HCT116 (cell line): ENCODE measurements around the gene AAMP. TPM values are rescaled to one million over a fixed set of nuclear protein-coding genes. Genes with fewer than 3 reads are reported as not detected.

Experiments used
- ATAC-seq: fragments of 200-7000 bp; cut with Tn5 transposase; 2 replicates; pipeline ENCODE4 v1.9.1; 2020; ENCODE audit warnings: mild to moderate bottlenecking, moderate library complexity
- BruUV-seq: library from RNA; stranded (reverse); fragments of 400-500 nt; replicated peaks from 2 replicates; lab custom pipeline; 2021; lab: Mats Ljungman, UMichigan
- CTCF ChIA-PET: fragments of 300-600 bp; sonication (Branson Sonifier 250); formaldehyde crosslinking; loops from one replicate; lab custom pipeline; 2021; ENCODE audit warnings: antibody characterized with exemption; lab: Charles Lee
- POLR2A ChIA-PET: fragments of 300-600, 350-600 bp; sonication (Branson Sonifier 250); formaldehyde crosslinking; loops from one replicate; lab custom pipeline; 2021; ENCODE audit warnings: antibody characterized with exemption; lab: Charles Lee
- RAD21 ChIA-PET, 2 experiments: fragments of 300-600 bp; sonication (Branson Sonifier 250); formaldehyde crosslinking; loops; one replicate each; lab custom pipeline; 2023; ENCODE audit warnings: low total read pairs in 2 of 2; ENCODE audit not compliant: uncharacterized antibody in 2 of 2, unreplicated experiment in 2 of 2, low non-redundant PET in 1 of 2; lab: Charles Lee
- DNase-seq: peaks from one replicate; pipeline ENCODE4 v3.0.0-alpha.2; 2010; ENCODE audit warnings: low read depth, low spot score
- H2AFZ ChIP-seq: fragments of 200-600 bp; shearing (Covaris generic), sonication (generic); 2 replicates; pipeline ENCODE4 v1.6.1; 2017; ENCODE audit warnings: low read depth, mixed run types, mixed read lengths, antibody characterized with exemption, low read length; ENCODE audit not compliant: poor library complexity, severe bottlenecking
- H3K27ac ChIP-seq: 2 replicates; pipeline ENCODE4 v1.5.1; 2012; ENCODE audit warnings: low read depth, low read length
- H3K27me3 ChIP-seq: fragments of 200-600 bp; sonication (generic); 2 replicates; pipeline ENCODE4 v1.6.1; 2016; ENCODE audit warnings: mixed run types, low read length, mixed read lengths; ENCODE audit not compliant: insufficient read depth
- H3K36me3 ChIP-seq, 2 experiments: fragments of 200-500 bp in 1 of 2; fragments of 200-600 bp in 1 of 2; sonication (Bioruptor generic) in 1 of 2; sonication (generic) in 1 of 2; 2 replicates each; pipeline versions ENCODE4 v1.5.1 to v1.6.1; 2014 to 2016; ENCODE audit warnings: low read length in 2 of 2, inconsistent platforms in 1 of 2, mixed read lengths in 1 of 2, mixed run types in 1 of 2; ENCODE audit not compliant: insufficient read depth in 2 of 2, control insufficient read depth in 1 of 2
- H3K4me1 ChIP-seq, 2 experiments: fragments of 200-600 bp in 1 of 2; sonication (generic) in 1 of 2; 2 replicates each; pipeline versions ENCODE4 v1.5.1 to v1.6.1; 2012 to 2017; ENCODE audit warnings: low read length in 2 of 2, inconsistent platforms in 1 of 2, mild to moderate bottlenecking in 1 of 2, mixed read lengths in 1 of 2, mixed run types in 1 of 2, moderate library complexity in 1 of 2; ENCODE audit not compliant: insufficient read depth in 2 of 2, control insufficient read depth in 1 of 2
- H3K4me2 ChIP-seq: fragments of 200-600 bp; sonication (generic); 2 replicates; pipeline ENCODE4 v1.6.1; 2017; ENCODE audit warnings: mixed run types, low read length, mixed read lengths
- H3K4me3 ChIP-seq, 2 experiments: fragments of 200-600 bp in 1 of 2; sonication (generic) in 1 of 2; replicated peaks in 1 of 2; 2 replicates each; pipeline ENCODE4 v1.5.1; 2011 to 2016; ENCODE audit warnings: low read length in 2 of 2, control low read depth in 1 of 2, low read depth in 1 of 2, mild to moderate bottlenecking in 1 of 2, mixed read lengths in 1 of 2, mixed run types in 1 of 2
- H3K79me2 ChIP-seq: fragments of 200-600 bp; sonication (generic); 2 replicates; pipeline ENCODE4 v1.6.1; 2017; ENCODE audit warnings: mild to moderate bottlenecking, mixed run types, low read length, moderate library complexity, mixed read lengths; ENCODE audit not compliant: insufficient read depth
- H3K9ac ChIP-seq: fragments of 200-600 bp; sonication (generic); 2 replicates; pipeline ENCODE4 v1.6.1; 2016; ENCODE audit warnings: low read length, mixed read lengths
- H3K9me2 ChIP-seq: fragments of 200-600 bp; sonication (generic), shearing (Covaris generic); 2 replicates; pipeline ENCODE4 v1.6.1; 2017; ENCODE audit warnings: mixed run types, mild to moderate bottlenecking, moderate library complexity; ENCODE audit not compliant: insufficient read depth
- H3K9me3 ChIP-seq, 2 experiments: fragments of 200-500 bp in 1 of 2; fragments of 200-600 bp in 1 of 2; sonication (Bioruptor generic) in 1 of 2; sonication (generic) in 1 of 2; 2 replicates each; pipeline ENCODE4 v1.6.1; 2014 to 2017; ENCODE audit warnings: low read length in 2 of 2, mixed read lengths in 2 of 2, inconsistent platforms in 1 of 2, low read depth in 1 of 2, mild to moderate bottlenecking in 1 of 2, mixed run types in 1 of 2, moderate library complexity in 1 of 2; ENCODE audit not compliant: control insufficient read depth in 1 of 2, insufficient read depth in 1 of 2
- H4K20me1 ChIP-seq: fragments of 200-600 bp; sonication (generic), shearing (Covaris generic); 2 replicates; pipeline ENCODE4 v1.6.1; 2017; ENCODE audit warnings: mixed run types, mild to moderate bottlenecking, moderate library complexity; ENCODE audit not compliant: insufficient read depth
- SP1 ChIP-seq: IDR thresholded peaks from 2 replicates; pipeline ENCODE4 v1.6.1; 2012; ENCODE audit warnings: low read depth
- ZNF274 ChIP-seq: fragments of 200-500 bp; sonication (Bioruptor generic); IDR thresholded peaks from 2 replicates; pipeline ENCODE4 v1.6.1; 2014; ENCODE audit warnings: mild to moderate bottlenecking, low read depth, low read length, inconsistent platforms
- intact Hi-C: fragments of 100-400 bp; cut with micrococcal nuclease; formaldehyde crosslinking; loops from 2 replicates; pipeline ENCODE4 v1.10.0; 2022
- total RNA-seq: library from RNA; stranded (reverse); gene quantifications from one replicate; pipeline ENCODE4 v1.2.1, GENCODE V29; 2021; ENCODE audit not compliant: unreplicated experiment
- TF ChIP-seq, protein P1 (sequence below): IDR thresholded peaks from 2 replicates; pipeline ENCODE4 v1.6.1; 2011; ENCODE audit warnings: mild to moderate bottlenecking, low read length, moderate library complexity; ENCODE audit not compliant: insufficient replicate concordance; ENCODE audit errors: extremely low read depth
- TF ChIP-seq, protein P2 (sequence below): IDR thresholded peaks from 2 replicates; pipeline ENCODE4 v1.6.1; 2012

Gene AAMP
- total RNA-seq, 1 experiment from 2014 or later: 111 TPM

DNA sequence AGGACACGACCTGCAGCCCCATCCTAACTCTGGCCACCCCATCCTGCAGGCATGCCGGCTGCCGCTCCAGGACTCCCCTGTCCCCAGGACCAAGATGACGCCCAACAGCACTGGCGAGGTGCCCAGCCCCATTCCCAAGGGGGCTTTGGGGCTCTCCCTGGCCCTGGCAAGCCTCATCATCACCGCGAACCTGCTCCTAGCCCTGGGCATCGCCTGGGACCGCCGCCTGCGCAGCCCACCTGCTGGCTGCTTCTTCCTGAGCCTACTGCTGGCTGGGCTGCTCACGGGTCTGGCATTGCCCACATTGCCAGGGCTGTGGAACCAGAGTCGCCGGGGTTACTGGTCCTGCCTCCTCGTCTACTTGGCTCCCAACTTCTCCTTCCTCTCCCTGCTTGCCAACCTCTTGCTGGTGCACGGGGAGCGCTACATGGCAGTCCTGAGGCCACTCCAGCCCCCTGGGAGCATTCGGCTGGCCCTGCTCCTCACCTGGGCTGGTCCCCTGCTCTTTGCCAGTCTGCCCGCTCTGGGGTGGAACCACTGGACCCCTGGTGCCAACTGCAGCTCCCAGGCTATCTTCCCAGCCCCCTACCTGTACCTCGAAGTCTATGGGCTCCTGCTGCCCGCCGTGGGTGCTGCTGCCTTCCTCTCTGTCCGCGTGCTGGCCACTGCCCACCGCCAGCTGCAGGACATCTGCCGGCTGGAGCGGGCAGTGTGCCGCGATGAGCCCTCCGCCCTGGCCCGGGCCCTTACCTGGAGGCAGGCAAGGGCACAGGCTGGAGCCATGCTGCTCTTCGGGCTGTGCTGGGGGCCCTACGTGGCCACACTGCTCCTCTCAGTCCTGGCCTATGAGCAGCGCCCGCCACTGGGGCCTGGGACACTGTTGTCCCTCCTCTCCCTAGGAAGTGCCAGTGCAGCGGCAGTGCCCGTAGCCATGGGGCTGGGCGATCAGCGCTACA, 7.0 kb downstream of the AAMP start:
- Histone ChIP-seq H3K79me2 (no peaks in the 10 kb centered on the region), H4K20me1 (no peaks in the 10 kb centered on the region), H3K9me2 (no peaks in the 10 kb centered on the region), H3K9me3 (no peaks in the 10 kb centered on the region), H3K27me3 (no peaks in the 10 kb centered on the region), H3K9ac (no peak overlapping the region), H3K36me3 (peaks cover 12 to 14% of the 10 kb centered on the region in 2 experiments; a peak in 3 of 4 replicates), H2AFZ (no peak overlapping the region), H3K4me3 (no peak overlapping the region), H3K27ac (no peak overlapping the region), H3K4me2 (no peak overlapping the region), H3K4me1 (peaks cover 0 to 5% of the 10 kb centered on the region in 2 experiments; a peak in 1 of 4 replicates)
- ChIA-PET CTCF (interaction anchor here (0.8 kb wide), 1 partner anchor 10 kb away, joined by 3 read pairs; no protein-coding TSS in a partner anchor), RAD21 (no interaction called here), POLR2A (no interaction called here)
- ATAC-seq (no peak), DNase-seq (no peak)
- no TSS peak for BruUV-seq
- intact Hi-C loops: no loop called here
- TF ChIP-seq, protein P1, sequence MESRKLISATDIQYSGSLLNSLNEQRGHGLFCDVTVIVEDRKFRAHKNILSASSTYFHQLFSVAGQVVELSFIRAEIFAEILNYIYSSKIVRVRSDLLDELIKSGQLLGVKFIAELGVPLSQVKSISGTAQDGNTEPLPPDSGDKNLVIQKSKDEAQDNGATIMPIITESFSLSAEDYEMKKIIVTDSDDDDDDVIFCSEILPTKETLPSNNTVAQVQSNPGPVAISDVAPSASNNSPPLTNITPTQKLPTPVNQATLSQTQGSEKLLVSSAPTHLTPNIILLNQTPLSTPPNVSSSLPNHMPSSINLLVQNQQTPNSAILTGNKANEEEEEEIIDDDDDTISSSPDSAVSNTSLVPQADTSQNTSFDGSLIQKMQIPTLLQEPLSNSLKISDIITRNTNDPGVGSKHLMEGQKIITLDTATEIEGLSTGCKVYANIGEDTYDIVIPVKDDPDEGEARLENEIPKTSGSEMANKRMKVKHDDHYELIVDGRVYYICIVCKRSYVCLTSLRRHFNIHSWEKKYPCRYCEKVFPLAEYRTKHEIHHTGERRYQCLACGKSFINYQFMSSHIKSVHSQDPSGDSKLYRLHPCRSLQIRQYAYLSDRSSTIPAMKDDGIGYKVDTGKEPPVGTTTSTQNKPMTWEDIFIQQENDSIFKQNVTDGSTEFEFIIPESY: no peak
- TF ChIP-seq SP1: no peak
- no peak for TF ChIP-seq ZNF274
- TF ChIP-seq, protein P2, sequence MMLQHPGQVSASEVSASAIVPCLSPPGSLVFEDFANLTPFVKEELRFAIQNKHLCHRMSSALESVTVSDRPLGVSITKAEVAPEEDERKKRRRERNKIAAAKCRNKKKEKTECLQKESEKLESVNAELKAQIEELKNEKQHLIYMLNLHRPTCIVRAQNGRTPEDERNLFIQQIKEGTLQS: no peak
